HepG2 (cell line): ENCODE measurements around the gene RPL19.

Experiments
- BRD4 ChIP-seq: sonication (generic); formaldehyde crosslinking; IDR thresholded peaks from 2 replicates; pipeline ENCODE4 v1.4.0; 2020; ENCODE audit warnings: missing genetic modification reagents
- CTCF ChIP-seq: sonication (generic); formaldehyde crosslinking; IDR thresholded peaks from 2 replicates; pipeline ENCODE4 v1.5.0; 2020; ENCODE audit warnings: mild to moderate bottlenecking, missing genetic modification reagents, moderate library complexity
- ELF4 ChIP-seq: sonication (generic); formaldehyde crosslinking; IDR thresholded peaks from 2 replicates; pipeline ENCODE4 v1.5.0; 2020; ENCODE audit warnings: missing genetic modification reagents, mild to moderate bottlenecking, moderate library complexity, borderline replicate concordance
- EP300 ChIP-seq, 3 experiments: sonication (generic) in 1 of 3; formaldehyde crosslinking in 1 of 3; IDR thresholded peaks; 2 replicates each; pipeline versions ENCODE4 v1.5.1 to v1.6.1; 2011 to 2020; ENCODE audit warnings: low read depth in 2 of 3, low read length in 2 of 3, borderline replicate concordance in 1 of 3, improper control_type of control experiment in 1 of 3, mild to moderate bottlenecking in 1 of 3, missing genetic modification reagents in 1 of 3, moderate library complexity in 1 of 3
- HNRNPUL1 ChIP-seq: fragments of 200-400 bp; formaldehyde crosslinking; IDR thresholded peaks from 2 replicates; pipeline ENCODE4 v1.6.1; 2017; ENCODE audit warnings: low read depth, mild to moderate bottlenecking, low read length, moderate library complexity
- MLXIP ChIP-seq: sonication (generic); formaldehyde crosslinking; IDR thresholded peaks from 2 replicates; pipeline ENCODE4 v1.9.0; 2021; ENCODE audit warnings: missing genetic modification reagents, borderline replicate concordance
- SUZ12 ChIP-seq: fragments of 150-350 bp; IDR thresholded peaks from 2 replicates; pipeline ENCODE4 v1.6.1; 2014; ENCODE audit warnings: low read depth, low read length
- YY1 ChIP-seq: IDR thresholded peaks from 2 replicates; pipeline ENCODE4 v1.6.1; 2011; ENCODE audit warnings: low read length, low read depth, moderate library complexity, mild to moderate bottlenecking; ENCODE audit not compliant: insufficient read depth, insufficient replicate concordance
- ZFP1 ChIP-seq: IDR thresholded peaks from 2 replicates; pipeline ENCODE4 v1.6.1; 2016
- ZFY ChIP-seq: sonication (generic); formaldehyde crosslinking; IDR thresholded peaks from 2 replicates; pipeline ENCODE4 v1.4.0; 2020; ENCODE audit warnings: missing genetic modification reagents
- ZNF124 ChIP-seq: sonication (generic); formaldehyde crosslinking; IDR thresholded peaks from 2 replicates; pipeline ENCODE4 v1.4.0; 2020; ENCODE audit warnings: missing genetic modification reagents
- ZNF639 ChIP-seq: conservative IDR thresholded peaks from 2 replicates; pipeline ENCODE4 v1.6.1; 2018; ENCODE audit warnings: missing genetic modification reagents
- ZNF766 ChIP-seq: sonication (generic); formaldehyde crosslinking; IDR thresholded peaks from 2 replicates; pipeline ENCODE4 v1.5.0; 2020; ENCODE audit warnings: missing genetic modification reagents, borderline replicate concordance
- ZNF773 ChIP-seq: sonication (generic); formaldehyde crosslinking; IDR thresholded peaks from 2 replicates; pipeline ENCODE4 v1.4.0; 2020; ENCODE audit warnings: missing genetic modification reagents, borderline replicate concordance

GRCh38 chr17:39199820-39200069 lies 338 bp upstream of the RPL19 start:
- no peak for TF ChIP-seq ZNF766 (CRISPR knock-in tag)
- TF ChIP-seq CTCF (CRISPR knock-in tag) = no peak
- no peak for TF ChIP-seq MLXIP (CRISPR knock-in tag)
- TF ChIP-seq YY1 = no peak
- TF ChIP-seq HNRNPUL1 = no peak
- TF ChIP-seq SUZ12 = no peak
- TF ChIP-seq ELF4 (CRISPR knock-in tag) = peak; percentile 88; the same call in 1 of the 2 replicates
- TF ChIP-seq ZFY (CRISPR knock-in tag) = no peak
- TF ChIP-seq ZNF773 (CRISPR knock-in tag) = no peak
- TF ChIP-seq ZFP1 = no peak
- TF ChIP-seq EP300 (IDR thresholded peaks at IDR 0.05; ENCODE audit: low read depth in 2 of 2, low read length in 2 of 2) = no peak
- no peak for TF ChIP-seq EP300 (CRISPR knock-in tag; IDR thresholded peaks at IDR 0.05; ENCODE audit: borderline replicate concordance)
- TF ChIP-seq ZNF639 = no peak
- TF ChIP-seq BRD4 = no peak
- 0 out of 2 replicates have a peak, but pooled peaks have one; percentile 19 for TF ChIP-seq ZNF124 (CRISPR knock-in tag)
